GM15510 (cell line): ENCODE results near the gene RPS6KA6.

Experiments used
- POLR2A ChIP-seq: IDR thresholded peaks from 3 replicates; pipeline ENCODE4 v1.6.1; 2011; ENCODE audit warnings: borderline replicate concordance; ENCODE audit not compliant: insufficient read length; ENCODE audit errors: extremely low read depth

Gene RPS6KA6

GRCh38 chrX:84123585-84123984 is 64.4 kb downstream of the RPS6KA6 start:
- TF ChIP-seq POLR2A = no peak

- TF ChIP-seq POLR2A = no peak
These were observed 69.2 kb downstream of the RPS6KA6 start for GRCh38 chrX:84118769-84119168.

- no peak for TF ChIP-seq POLR2A
These were observed 69.7 kb downstream of the RPS6KA6 start for GRCh38 chrX:84118315-84118714.

- no peak for TF ChIP-seq POLR2A
These were observed 79.4 kb downstream of the RPS6KA6 start for GRCh38 chrX:84108584-84108983.

GRCh38 chrX:84099120-84099519 is 88.9 kb downstream of the RPS6KA6 start:
- no peak for TF ChIP-seq POLR2A

GRCh38 chrX:84078991-84079390 is 109.0 kb downstream of the RPS6KA6 start:
- no peak for TF ChIP-seq POLR2A

GRCh38 chrX:84064814-84065213 is 123.2 kb downstream of the RPS6KA6 start:
- TF ChIP-seq POLR2A = no peak

GRCh38 chrX:84064164-84064563 is 123.8 kb downstream of the RPS6KA6 start:
- no peak for TF ChIP-seq POLR2A

- no peak for TF ChIP-seq POLR2A
These were observed 140.7 kb downstream of the RPS6KA6 start for GRCh38 chrX:84047339-84047738.

- TF ChIP-seq POLR2A = no peak
These were observed 141.5 kb downstream of the RPS6KA6 start for GRCh38 chrX:84046403-84046984.

GRCh38 chrX:84044051-84044450 is 143.9 kb downstream of the RPS6KA6 start:
- TF ChIP-seq POLR2A = no peak
